Bronchial epithelial cell (primary cell): Measurements from ENCODE around the gene CAMSAP2. TPM values are rescaled to one million over a fixed set of nuclear protein-coding genes. Genes with fewer than 3 reads are reported as not detected.

ENCODE experiments used
- DNase-seq: peaks from one replicate; pipeline ENCODE4 v3.0.0-alpha.2; 2010; ENCODE audit warnings: low read depth
- FAIRE-seq: peaks from 2 replicates; lab custom pipeline; 2011; peaks lifted over from hg19 to GRCh38; lab: Jason Lieb, UNC
- H3K27me3 ChIP-seq: 2 replicates; pipeline ENCODE4 v1.5.1; 2011; ENCODE audit warnings: low read length; ENCODE audit not compliant: control insufficient read depth, insufficient read depth
- H3K36me3 ChIP-seq: 2 replicates; pipeline ENCODE4 v1.5.1; 2011; ENCODE audit warnings: low read length; ENCODE audit not compliant: control insufficient read depth, insufficient read depth
- H3K4me3 ChIP-seq: 2 replicates; pipeline ENCODE4 v1.5.1; 2011; ENCODE audit warnings: mild to moderate bottlenecking, low read depth, low read length, control low read depth
- CTCF ChIP-seq: IDR thresholded peaks from 2 replicates; pipeline ENCODE4 v1.5.1; 2011; ENCODE audit warnings: mild to moderate bottlenecking, moderate library complexity, low read length, control low read depth, inconsistent platforms; ENCODE audit not compliant: insufficient read depth, severe bottlenecking
- total RNA-seq: library from RNA; depleted of rRNA; stranded (reverse); fragments of >200 nt; gene quantifications from 2 replicates; pipeline ENCODE4 v1.2.1, GENCODE V29; 2014

Gene CAMSAP2
- total RNA-seq, 1 donor from 2014 or later, result 75.0 TPM

DNA sequence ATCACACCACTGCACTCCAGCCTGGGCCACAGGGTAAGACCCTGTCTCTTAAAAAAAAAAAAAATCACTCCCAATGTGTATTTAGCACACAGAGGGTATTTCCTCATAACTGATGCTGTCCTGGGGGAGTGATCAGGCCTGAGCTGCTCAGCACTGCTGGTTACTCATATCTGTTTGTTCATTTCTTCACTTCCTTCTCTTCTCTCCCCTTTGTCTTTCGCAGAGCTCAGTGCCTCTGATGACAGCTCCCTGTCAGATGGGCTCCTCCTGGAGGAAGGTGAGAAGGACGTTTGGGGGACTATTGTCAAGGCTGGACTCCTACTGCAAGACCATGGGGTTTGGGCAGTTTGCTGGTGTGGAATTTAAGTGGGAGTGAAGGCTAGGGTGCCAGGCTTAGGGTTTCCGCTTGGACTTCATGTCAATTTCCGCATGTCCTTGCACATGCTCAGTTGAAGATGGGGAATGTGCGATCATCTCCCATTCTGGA, 169.0 kb downstream of the CAMSAP2 start:
- peak; percentile 84 for DNase-seq
- TF ChIP-seq CTCF, result peak; percentile 4
- H3K27me3 ChIP-seq, result no peaks in the 10 kb centered on the region
- peaks cover 30% of the 10 kb centered on the region for H3K36me3 ChIP-seq
- no peak overlapping the region for H3K4me3 ChIP-seq
- peak; percentile 83 for FAIRE-seq

DNA sequence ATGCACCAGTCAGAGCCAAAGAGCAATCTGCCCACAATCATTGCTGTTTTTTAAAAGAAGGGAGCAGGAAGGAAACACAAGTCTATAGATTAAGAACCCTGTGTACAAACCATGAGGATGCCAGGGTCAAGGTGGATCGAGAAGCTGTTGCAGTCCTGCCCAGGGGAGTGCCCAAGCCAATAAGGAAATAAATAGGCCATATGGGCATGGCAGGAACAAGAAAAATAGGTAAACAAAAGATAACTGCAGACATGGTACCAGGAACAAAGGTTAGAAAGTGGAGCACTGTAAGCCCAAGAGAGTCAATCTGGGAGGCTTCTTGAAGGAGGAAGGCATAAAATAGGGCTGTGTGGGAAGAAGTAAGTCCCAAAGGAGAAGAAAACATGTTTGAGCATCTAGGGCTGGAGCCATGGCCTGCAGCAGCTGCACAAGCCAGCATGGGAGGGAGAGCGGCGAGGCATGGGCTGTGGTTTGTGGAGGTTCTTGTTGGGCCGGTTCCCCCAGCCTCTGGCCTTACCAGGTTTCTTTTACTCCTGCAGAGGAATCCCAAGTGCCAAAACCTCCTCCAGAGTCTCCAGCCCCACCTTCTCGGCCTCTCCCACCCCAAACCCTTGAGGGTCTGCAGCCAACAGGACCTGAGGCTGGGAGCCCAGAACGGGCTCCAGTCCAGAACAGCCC, 169.6 kb downstream of the CAMSAP2 start:
- peaks cover 32% of the 10 kb centered on the region for H3K36me3 ChIP-seq
- FAIRE-seq (no peak), DNase-seq (no peak)
- no peak overlapping the region for H3K4me3 ChIP-seq
- no peak for TF ChIP-seq CTCF
- no peaks in the 10 kb centered on the region for H3K27me3 ChIP-seq

DNA sequence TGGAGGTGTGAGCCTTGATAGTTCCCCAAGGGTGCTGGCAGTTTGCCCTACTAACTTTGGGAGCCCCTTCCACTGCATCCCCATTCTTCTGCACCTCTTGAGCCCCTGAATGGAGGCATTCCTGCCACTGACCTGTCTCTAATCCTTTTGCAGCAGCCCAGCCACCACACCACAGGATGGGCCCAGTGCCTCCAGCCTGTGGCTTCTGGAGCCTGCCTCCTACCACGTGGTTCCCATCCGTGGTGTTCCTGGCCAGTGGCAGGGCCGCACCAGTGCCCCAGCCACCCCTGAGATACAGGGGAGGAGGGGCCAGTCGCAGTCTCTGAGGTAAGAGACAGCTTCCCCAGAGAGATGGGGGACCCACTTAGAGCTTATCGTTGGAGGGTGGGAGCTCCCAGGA, 170.4 kb downstream of the CAMSAP2 start:
- no peaks in the 10 kb centered on the region for H3K27me3 ChIP-seq
- TF ChIP-seq CTCF, result no peak
- FAIRE-seq (no peak), DNase-seq (no peak)
- peaks cover 34% of the 10 kb centered on the region for H3K36me3 ChIP-seq
- no peak overlapping the region for H3K4me3 ChIP-seq

- H3K27me3 ChIP-seq, result no peaks in the 10 kb centered on the region
- peaks cover 33% of the 10 kb centered on the region for H3K36me3 ChIP-seq
- FAIRE-seq (no peak), DNase-seq (no peak)
- H3K4me3 ChIP-seq, result no peak overlapping the region
- TF ChIP-seq CTCF, result no peak
Observed at GRCh38 chr1:200909757-200910239, 171.1 kb downstream of the CAMSAP2 start.

Other genes with a start within 250 kb of the CAMSAP2 start
- gene KIF14, start 118.1 kb upstream of the CAMSAP2 start, total RNA-seq, result 0.51 and 0.79 TPM in 2 replicates
- 12.7 and 12.9 TPM in 2 replicates for gene DDX59, start 69.0 kb upstream of the CAMSAP2 start, total RNA-seq
- not detected in 2 replicates for gene GPR25, start 134.1 kb downstream of the CAMSAP2 start, total RNA-seq
- gene INAVA, start 156.0 kb downstream of the CAMSAP2 start, total RNA-seq, result 28.7 and 39.7 TPM in 2 replicates